SU-DHL-6 (cell line): ENCODE data around the gene RNF227.

ENCODE experiments used
- H2AFZ ChIP-seq: fragments of 200-600 bp; sonication (generic); 2 replicates; pipeline ENCODE4 v1.6.1; 2014; ENCODE audit warnings: low read depth, mild to moderate bottlenecking, moderate library complexity, mixed read lengths, antibody characterized with exemption, low read length; ENCODE audit not compliant: severe bottlenecking
- H3F3A ChIP-seq: fragments of 200-600 bp; shearing (Covaris generic); 2 replicates; pipeline ENCODE4 v1.6.0; 2016; ENCODE audit warnings: antibody characterized with exemption, mild to moderate bottlenecking; ENCODE audit not compliant: insufficient read depth
- H3K27ac ChIP-seq: fragments of 200-600 bp; sonication (generic); 2 replicates; pipeline ENCODE4 v1.5.1; 2016; ENCODE audit warnings: low read depth, mild to moderate bottlenecking, low read length, moderate library complexity, mixed read lengths
- H3K27me3 ChIP-seq: fragments of 200-600 bp; sonication (generic), shearing (Covaris generic); 2 replicates; pipeline ENCODE4 v1.6.0; 2014; ENCODE audit warnings: mild to moderate bottlenecking, low read length
- H3K36me3 ChIP-seq: fragments of 200-600 bp; sonication (generic); 2 replicates; pipeline ENCODE4 v1.6.1; 2014; ENCODE audit warnings: mild to moderate bottlenecking, low read length, mixed read lengths
- H3K4me2 ChIP-seq: fragments of 300-600, 200-600 bp; shearing (Covaris generic), sonication (generic); 2 replicates; pipeline ENCODE4 v1.6.0; 2014; ENCODE audit warnings: low read length, low read depth, mild to moderate bottlenecking; ENCODE audit not compliant: poor library complexity, severe bottlenecking
- H3K4me3 ChIP-seq: fragments of 200-600 bp; sonication (generic); 2 replicates; pipeline ENCODE4 v1.5.1; 2014; ENCODE audit warnings: antibody characterized with exemption, low read length, mild to moderate bottlenecking, mixed read lengths; ENCODE audit not compliant: insufficient read depth, poor library complexity, severe bottlenecking
- H3K79me2 ChIP-seq: fragments of 200-600 bp; sonication (generic); 2 replicates; pipeline ENCODE4 v1.6.1; 2014; ENCODE audit warnings: mild to moderate bottlenecking, low read length, moderate library complexity; ENCODE audit not compliant: insufficient read depth
- H3K9ac ChIP-seq: fragments of 200-600 bp; sonication (generic); 2 replicates; pipeline ENCODE4 v1.7.0; 2014; ENCODE audit warnings: mild to moderate bottlenecking, low read length
- H3K9me2 ChIP-seq: fragments of 200-600 bp; sonication (generic); replicated peaks from 2 replicates; pipeline ENCODE4 v1.6.1; 2014; ENCODE audit warnings: low read length; ENCODE audit not compliant: insufficient read depth
- H3K9me3 ChIP-seq: fragments of 200-600 bp; sonication (generic); 2 replicates; pipeline ENCODE4 v1.6.1; 2014; ENCODE audit warnings: low read length, mixed read lengths; ENCODE audit not compliant: insufficient read depth
- H4K20me1 ChIP-seq: fragments of 200-600 bp; sonication (generic); 2 replicates; pipeline ENCODE4 v1.6.1; 2014; ENCODE audit warnings: low read depth, mild to moderate bottlenecking, antibody characterized with exemption, low read length, moderate library complexity, mixed read lengths
- CTCF ChIP-seq: fragments of 200-600 bp; sonication (generic); IDR thresholded peaks from one replicate; pipeline ENCODE4 v1.5.1; 2017; ENCODE audit warnings: antibody characterized with exemption, mild to moderate bottlenecking, low read length, moderate library complexity; ENCODE audit not compliant: insufficient read depth, poor library complexity, severe bottlenecking
- EZH2phosphoT487 ChIP-seq: fragments of 200-600 bp; sonication (generic), shearing (Covaris generic); conservative IDR thresholded peaks from 2 replicates; pipeline ENCODE4 v1.6.1; 2018; ENCODE audit warnings: mild to moderate bottlenecking, antibody characterized with exemption, low read length, moderate library complexity, mixed read lengths

The RNF227 gene

GRCh38 chr17:7943291-7943690, 27.2 kb upstream of the RNF227 start:
- H3K4me2 ChIP-seq, result no peak overlapping the region
- no peaks in the 10 kb centered on the region for H3K27me3 ChIP-seq
- H3K9me2 ChIP-seq, result no peaks in the 10 kb centered on the region
- no peak overlapping the region for H2AFZ ChIP-seq
- no peak overlapping the region for H3K9ac ChIP-seq
- no peaks in the 10 kb centered on the region for H4K20me1 ChIP-seq
- no peak overlapping the region for H3K4me3 ChIP-seq
- H3K27ac ChIP-seq, result no peak overlapping the region
- H3K79me2 ChIP-seq, result no peaks in the 10 kb centered on the region
- TF ChIP-seq CTCF (no peak), EZH2phosphoT487 (no peak)
- H3K9me3 ChIP-seq, result no peaks in the 10 kb centered on the region
- peaks cover 8% of the 10 kb centered on the region; the same call in 1 of the 2 replicates for H3K36me3 ChIP-seq
- H3F3A ChIP-seq, result no peaks in the 10 kb centered on the region

GRCh38 chr17:7940743-7941142, 24.7 kb upstream of the RNF227 start:
- TF ChIP-seq CTCF (no peak), EZH2phosphoT487 (no peak)
- Histone ChIP-seq H3K79me2 (no peaks in the 10 kb centered on the region), H3K36me3 (peaks cover 8% of the 10 kb centered on the region; the same call in 1 of the 2 replicates), H3K9ac (no peak overlapping the region), H3K4me3 (no peak overlapping the region), H3K9me2 (no peaks in the 10 kb centered on the region), H4K20me1 (no peaks in the 10 kb centered on the region), H3K27me3 (no peaks in the 10 kb centered on the region), H3K4me2 (no peak overlapping the region), H2AFZ (no peak overlapping the region), H3F3A (no peaks in the 10 kb centered on the region), H3K27ac (no peak overlapping the region), H3K9me3 (no peaks in the 10 kb centered on the region)

- Histone ChIP-seq H3K9me3 (no peaks in the 10 kb centered on the region), H3K9ac (no peak overlapping the region), H3K36me3 (peaks cover 8% of the 10 kb centered on the region; the same call in 1 of the 2 replicates), H3K79me2 (no peaks in the 10 kb centered on the region), H3K4me2 (no peak overlapping the region), H3K4me3 (no peak overlapping the region), H3K27ac (no peak overlapping the region), H4K20me1 (no peaks in the 10 kb centered on the region), H3K27me3 (no peaks in the 10 kb centered on the region), H3K9me2 (no peaks in the 10 kb centered on the region), H3F3A (no peaks in the 10 kb centered on the region), H2AFZ (no peak overlapping the region)
- no peak for TF ChIP-seq CTCF
- no peak for TF ChIP-seq EZH2phosphoT487
Observed at GRCh38 chr17:7940034-7940433, 23.9 kb upstream of the RNF227 start.

GRCh38 chr17:7935859-7936258, 19.8 kb upstream of the RNF227 start:
- peaks cover 30% of the 10 kb centered on the region for H3K79me2 ChIP-seq
- no peak overlapping the region for H3K27ac ChIP-seq
- H3K9me2 ChIP-seq, result no peaks in the 10 kb centered on the region
- H3K27me3 ChIP-seq, result no peaks in the 10 kb centered on the region
- no peak overlapping the region for H3K9ac ChIP-seq
- H3K4me2 ChIP-seq, result no peak overlapping the region
- no peak overlapping the region for H3K4me3 ChIP-seq
- no peak for TF ChIP-seq EZH2phosphoT487
- no peak for TF ChIP-seq CTCF
- H3F3A ChIP-seq, result no peaks in the 10 kb centered on the region
- no peaks in the 10 kb centered on the region for H3K9me3 ChIP-seq
- 0 out of 2 replicates have a peak, but pooled peaks cover 3% of the 10 kb centered on the region for H4K20me1 ChIP-seq
- peaks cover 7% of the 10 kb centered on the region; the same call in 1 of the 2 replicates for H3K36me3 ChIP-seq
- no peak overlapping the region for H2AFZ ChIP-seq
